Type B pancreatic cell (in vitro differentiated cells): Measurements from ENCODE around the gene MEF2C. TPM values are rescaled to one million over a fixed set of nuclear protein-coding genes. Genes with fewer than 3 reads are reported as not detected.
"Not testable (repeated sequence)": the region's sequence is repeated elsewhere in the genome, so short reads cannot be mapped to it uniquely, and the experiment has no call there.

Experiments
- DNase-seq: peaks from one replicate; pipeline ENCODE4 v3.0.0; 2021; ENCODE audit warnings: mixed read lengths; ENCODE audit not compliant: unreplicated experiment; ENCODE audit errors: extremely low spot score
- H3K27ac Mint-ChIP-seq: 2 replicates; pipeline ENCODE4 v1.8.0; 2021; ENCODE audit warnings: mild to moderate bottlenecking, mixed read lengths
- H3K27me3 Mint-ChIP-seq: 2 replicates; pipeline ENCODE4 v1.8.0; 2021; ENCODE audit warnings: mixed read lengths
- H3K36me3 Mint-ChIP-seq: 2 replicates; pipeline ENCODE4 v1.8.0; 2021; ENCODE audit warnings: mixed read lengths
- H3K4me1 Mint-ChIP-seq: one replicate; pipeline ENCODE4 v1.8.0; 2021; ENCODE audit warnings: mixed read lengths; ENCODE audit not compliant: unreplicated experiment
- H3K4me3 Mint-ChIP-seq: 2 replicates; pipeline ENCODE4 v1.8.0; 2021; ENCODE audit warnings: mild to moderate bottlenecking, mixed read lengths
- H3K9me3 Mint-ChIP-seq: 2 replicates; pipeline ENCODE4 v1.8.0; 2021; ENCODE audit warnings: mixed read lengths
- CTCF ChIP-seq: fragments of 200-600 bp; sonication (generic); conservative IDR thresholded peaks from 2 replicates; pipeline ENCODE4 v1.5.0; 2021; ENCODE audit warnings: antibody characterized with exemption, mild to moderate bottlenecking
- total RNA-seq: library from RNA; stranded (reverse); gene quantifications from 2 replicates; pipeline ENCODE4 v1.2.1, GENCODE V29; 2021; ENCODE audit warnings: low replicate concordance

The MEF2C gene
- total RNA-seq, 1 donor from 2014 or later = 12.0 TPM

GRCh38 chr5:88925692-88926490 is 42.9 kb upstream of the MEF2C start:
- TF ChIP-seq CTCF = no peak
- Mint-ChIP-seq H3K27ac (no peak overlapping the region), H3K4me1 (peaks cover 4% of the 10 kb centered on the region), H3K27me3 (peaks cover 4% of the 10 kb centered on the region), H3K9me3 (no peaks in the 10 kb centered on the region), H3K4me3 (no peak overlapping the region), H3K36me3 (no peaks in the 10 kb centered on the region)
- no peak for DNase-seq

- no peak overlapping the region for H3K4me3 Mint-ChIP-seq
- H3K27ac Mint-ChIP-seq = no peak overlapping the region
- peaks cover 4% of the 10 kb centered on the region for H3K27me3 Mint-ChIP-seq
- peaks cover 4% of the 10 kb centered on the region for H3K4me1 Mint-ChIP-seq
- DNase-seq = no peak
- H3K36me3 Mint-ChIP-seq = no peaks in the 10 kb centered on the region
- TF ChIP-seq CTCF = no peak
- no peaks in the 10 kb centered on the region for H3K9me3 Mint-ChIP-seq
These were observed 41.3 kb upstream of the MEF2C start for GRCh38 chr5:88924330-88924657.

- no peaks in the 10 kb centered on the region for H3K9me3 Mint-ChIP-seq
- no peak overlapping the region for H3K4me3 Mint-ChIP-seq
- H3K27ac Mint-ChIP-seq = no peak overlapping the region
- H3K27me3 Mint-ChIP-seq = peaks cover 4% of the 10 kb centered on the region
- no peak for DNase-seq
- peaks cover 4% of the 10 kb centered on the region for H3K4me1 Mint-ChIP-seq
- no peak for TF ChIP-seq CTCF
- H3K36me3 Mint-ChIP-seq = no peaks in the 10 kb centered on the region
These were observed 40.8 kb upstream of the MEF2C start for GRCh38 chr5:88923623-88924329.

GRCh38 chr5:88912743-88913142 is 29.8 kb upstream of the MEF2C start:
- H3K27me3 Mint-ChIP-seq, DNase-seq, H3K9me3 Mint-ChIP-seq, H3K4me3 Mint-ChIP-seq, H3K36me3 Mint-ChIP-seq, H3K27ac Mint-ChIP-seq, H3K4me1 Mint-ChIP-seq: not testable (repeated sequence)

- not testable (repeated sequence) for DNase-seq, H3K27me3 Mint-ChIP-seq, H3K36me3 Mint-ChIP-seq
These were observed 28.1 kb upstream of the MEF2C start for GRCh38 chr5:88911059-88911572.

GRCh38 chr5:88904478-88904877 is 21.5 kb upstream of the MEF2C start:
- not testable (repeated sequence) for H3K36me3 Mint-ChIP-seq, H3K27me3 Mint-ChIP-seq, H3K4me3 Mint-ChIP-seq, H3K9me3 Mint-ChIP-seq, DNase-seq, H3K4me1 Mint-ChIP-seq, H3K27ac Mint-ChIP-seq

More at GRCh38 chr5:88911059-88911572, 28.1 kb upstream of the MEF2C start:
- H3K4me3 Mint-ChIP-seq, H3K4me1 Mint-ChIP-seq, H3K9me3 Mint-ChIP-seq, H3K27ac Mint-ChIP-seq: not testable (repeated sequence)

GRCh38 chr5:88903966-88904365 is 21.0 kb upstream of the MEF2C start:
- not testable (repeated sequence) for H3K27me3 Mint-ChIP-seq, H3K27ac Mint-ChIP-seq

GRCh38 chr5:88901077-88901476 is 18.1 kb upstream of the MEF2C start:
- not testable (repeated sequence) for H3K27ac Mint-ChIP-seq, H3K4me1 Mint-ChIP-seq, H3K9me3 Mint-ChIP-seq, H3K4me3 Mint-ChIP-seq, H3K27me3 Mint-ChIP-seq, DNase-seq, H3K36me3 Mint-ChIP-seq

More at GRCh38 chr5:88903966-88904365, 21.0 kb upstream of the MEF2C start:
- H3K4me1 Mint-ChIP-seq, DNase-seq, H3K36me3 Mint-ChIP-seq, H3K4me3 Mint-ChIP-seq, H3K9me3 Mint-ChIP-seq: not testable (repeated sequence)
